NOMO-1 (cell line): ENCODE results near the gene PDS5A.
A peak's percentile ranks its signal among the peaks of the same experiment; 100 is the strongest.
"Not testable (repeated sequence)": the region's sequence is repeated elsewhere in the genome, so short reads cannot be mapped to it uniquely, and the experiment has no call there.

ENCODE experiments used
- DNase-seq, 2 experiments: peaks; one replicate each; lab custom pipeline; 2025; ENCODE audit not compliant: unreplicated experiment in 2 of 2; lab: John Stamatoyannopoulos, UW

PDS5A gene, protein sequence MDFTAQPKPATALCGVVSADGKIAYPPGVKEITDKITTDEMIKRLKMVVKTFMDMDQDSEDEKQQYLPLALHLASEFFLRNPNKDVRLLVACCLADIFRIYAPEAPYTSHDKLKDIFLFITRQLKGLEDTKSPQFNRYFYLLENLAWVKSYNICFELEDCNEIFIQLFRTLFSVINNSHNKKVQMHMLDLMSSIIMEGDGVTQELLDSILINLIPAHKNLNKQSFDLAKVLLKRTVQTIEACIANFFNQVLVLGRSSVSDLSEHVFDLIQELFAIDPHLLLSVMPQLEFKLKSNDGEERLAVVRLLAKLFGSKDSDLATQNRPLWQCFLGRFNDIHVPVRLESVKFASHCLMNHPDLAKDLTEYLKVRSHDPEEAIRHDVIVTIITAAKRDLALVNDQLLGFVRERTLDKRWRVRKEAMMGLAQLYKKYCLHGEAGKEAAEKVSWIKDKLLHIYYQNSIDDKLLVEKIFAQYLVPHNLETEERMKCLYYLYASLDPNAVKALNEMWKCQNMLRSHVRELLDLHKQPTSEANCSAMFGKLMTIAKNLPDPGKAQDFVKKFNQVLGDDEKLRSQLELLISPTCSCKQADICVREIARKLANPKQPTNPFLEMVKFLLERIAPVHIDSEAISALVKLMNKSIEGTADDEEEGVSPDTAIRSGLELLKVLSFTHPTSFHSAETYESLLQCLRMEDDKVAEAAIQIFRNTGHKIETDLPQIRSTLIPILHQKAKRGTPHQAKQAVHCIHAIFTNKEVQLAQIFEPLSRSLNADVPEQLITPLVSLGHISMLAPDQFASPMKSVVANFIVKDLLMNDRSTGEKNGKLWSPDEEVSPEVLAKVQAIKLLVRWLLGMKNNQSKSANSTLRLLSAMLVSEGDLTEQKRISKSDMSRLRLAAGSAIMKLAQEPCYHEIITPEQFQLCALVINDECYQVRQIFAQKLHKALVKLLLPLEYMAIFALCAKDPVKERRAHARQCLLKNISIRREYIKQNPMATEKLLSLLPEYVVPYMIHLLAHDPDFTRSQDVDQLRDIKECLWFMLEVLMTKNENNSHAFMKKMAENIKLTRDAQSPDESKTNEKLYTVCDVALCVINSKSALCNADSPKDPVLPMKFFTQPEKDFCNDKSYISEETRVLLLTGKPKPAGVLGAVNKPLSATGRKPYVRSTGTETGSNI (N-terminal part only)

DNA sequence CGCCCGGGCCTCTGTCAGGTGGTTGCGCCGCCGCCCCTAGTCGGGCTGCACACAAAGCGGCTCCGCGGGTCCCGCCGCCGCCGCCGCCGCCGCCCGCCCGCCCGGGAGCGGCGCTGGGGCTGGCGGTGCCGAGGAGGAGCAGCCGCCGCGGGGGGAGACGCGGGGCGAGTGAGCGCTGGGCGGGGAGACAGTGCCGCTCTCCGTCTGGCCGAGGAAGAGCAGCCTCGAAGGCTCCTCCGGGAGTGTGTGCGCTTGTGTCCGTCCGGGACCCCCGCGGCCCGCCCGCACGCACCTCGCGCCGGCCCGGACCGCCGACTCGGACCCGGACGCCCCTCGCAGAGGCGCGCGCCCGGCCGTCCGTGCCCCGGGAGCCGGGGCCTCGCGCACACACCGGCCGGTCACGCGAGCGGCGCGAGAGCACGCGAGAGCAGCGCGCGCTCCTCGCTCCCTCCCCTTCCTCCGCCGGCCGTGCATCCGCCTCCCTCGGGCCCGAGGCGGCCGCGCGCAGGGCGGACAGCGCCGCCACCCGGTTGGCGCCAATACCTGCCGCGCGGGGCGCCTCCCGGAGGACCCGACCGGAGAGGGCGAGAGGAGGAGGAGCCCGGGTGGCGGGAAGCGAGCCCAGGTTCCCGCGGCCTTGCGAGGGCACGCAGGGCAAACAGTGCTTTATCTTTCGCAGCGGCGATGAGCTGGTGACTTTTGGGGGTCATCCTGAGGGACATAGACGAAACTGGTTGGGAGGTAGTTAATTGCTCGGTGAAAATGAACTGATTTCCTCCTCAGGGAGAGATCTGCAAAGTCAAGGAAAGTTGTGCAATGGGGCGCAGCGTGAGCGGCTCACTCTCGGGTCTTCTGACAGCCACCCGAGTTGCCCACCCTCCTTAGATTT is at the start of gene PDS5A:
TSS of gene PDS5A (minus strand) at position 423 of the 889 bp plus-strand sequence. CDS start 1,334 bp downstream, outside the sequence.
- DNase-seq = peak; percentile 88 to 93

DNA sequence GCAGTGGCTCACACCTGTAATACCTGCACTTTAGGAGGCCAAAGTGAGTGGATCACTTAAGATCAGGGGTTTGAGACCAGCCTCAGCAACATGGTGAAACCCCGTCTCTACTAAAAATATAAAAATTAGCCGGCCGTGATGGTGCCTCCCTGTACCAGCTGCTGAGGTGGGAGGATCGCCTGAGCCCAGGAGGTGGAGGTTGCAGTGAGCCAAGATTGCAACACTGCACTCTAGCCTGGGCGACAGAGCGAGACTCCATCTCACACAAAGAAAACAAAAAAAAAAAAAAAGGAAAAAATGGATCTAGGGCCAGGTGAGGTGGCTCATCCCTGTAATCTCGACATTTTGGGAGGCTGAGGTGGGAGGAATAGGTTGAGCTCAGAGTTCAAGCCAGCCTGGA is 46.3 kb upstream of the PDS5A start:
- not testable (repeated sequence) for DNase-seq

DNA sequence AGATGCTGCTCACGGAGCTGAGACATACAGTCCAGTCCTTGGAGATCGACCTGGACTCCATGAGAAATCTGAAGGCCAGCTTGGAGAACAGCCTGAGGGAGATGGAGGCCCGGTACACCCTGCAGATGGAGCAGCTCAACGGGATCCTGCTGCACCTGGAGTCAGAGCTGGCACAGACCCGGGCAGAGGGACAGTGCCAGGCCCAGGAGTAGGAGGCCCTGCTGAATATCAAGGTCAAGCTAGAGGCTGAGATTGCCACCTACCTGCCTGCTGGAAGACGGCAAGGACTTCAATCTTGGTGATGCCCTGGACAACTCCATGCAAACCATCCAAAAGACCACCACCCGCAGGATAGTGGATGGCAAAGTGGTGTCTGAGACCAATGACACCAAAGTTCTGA is 43.4 kb upstream of the PDS5A start:
- DNase-seq = not testable (repeated sequence)

DNA sequence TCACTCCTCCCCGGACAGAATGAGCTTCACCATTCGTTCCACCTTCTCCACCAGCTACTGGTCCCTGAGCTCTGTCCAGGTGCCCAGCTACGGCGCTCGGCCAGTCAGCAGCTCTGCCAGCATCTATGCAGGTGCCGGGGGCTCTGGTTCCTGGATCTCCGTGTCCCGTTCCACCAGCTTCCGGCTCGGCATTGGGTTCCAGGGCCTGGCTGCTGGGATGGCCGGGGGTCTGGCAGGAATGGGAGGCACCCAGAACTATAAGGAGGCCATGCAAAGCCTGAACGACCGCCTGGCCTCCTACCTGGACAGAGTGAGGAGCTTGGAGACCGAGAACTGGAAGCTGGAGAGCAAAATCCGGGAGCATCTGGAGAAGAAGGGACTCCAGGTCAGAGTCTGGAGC is 42.5 kb upstream of the PDS5A start:
- DNase-seq = no peak

DNA sequence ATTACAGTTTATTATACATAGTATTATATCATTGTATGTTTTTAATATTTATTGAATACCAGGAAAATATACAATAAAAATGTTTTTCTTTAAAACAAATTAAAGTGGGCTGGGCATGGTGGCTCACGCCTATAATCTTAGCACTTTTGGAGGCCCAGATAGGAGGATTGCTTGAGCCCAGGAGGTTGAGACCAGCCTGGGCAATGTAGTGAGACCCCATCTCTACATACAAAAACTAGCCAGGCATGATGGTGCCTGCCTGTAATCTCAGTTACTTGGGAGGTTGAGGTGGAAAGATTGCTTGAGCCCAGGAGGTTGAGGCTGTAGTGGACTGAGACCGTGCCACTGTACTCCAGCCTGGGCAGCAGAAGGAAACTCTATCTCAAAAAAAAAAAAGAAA is 38.3 kb upstream of the PDS5A start:
- DNase-seq = no peak

DNA sequence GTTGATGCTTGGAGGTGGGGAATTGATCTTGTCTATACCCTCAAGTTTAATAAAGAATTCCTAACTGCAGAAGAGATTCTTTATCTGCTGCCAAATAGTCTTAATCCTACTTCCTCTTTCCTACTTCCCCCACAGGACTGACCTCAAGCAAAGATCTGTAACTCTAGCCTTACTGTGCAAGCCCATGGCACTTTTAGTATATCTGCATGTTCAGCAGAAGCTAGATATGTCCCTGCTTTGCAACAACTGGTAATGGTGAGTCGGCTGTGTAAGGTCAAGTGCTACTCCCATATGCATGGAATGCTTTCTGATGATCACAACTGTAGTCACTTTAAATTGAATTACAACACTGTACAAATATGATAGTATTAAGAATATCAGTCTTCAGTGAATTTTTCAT is 26.3 kb upstream of the PDS5A start:
- DNase-seq = peak; percentile 83 to 89

DNA sequence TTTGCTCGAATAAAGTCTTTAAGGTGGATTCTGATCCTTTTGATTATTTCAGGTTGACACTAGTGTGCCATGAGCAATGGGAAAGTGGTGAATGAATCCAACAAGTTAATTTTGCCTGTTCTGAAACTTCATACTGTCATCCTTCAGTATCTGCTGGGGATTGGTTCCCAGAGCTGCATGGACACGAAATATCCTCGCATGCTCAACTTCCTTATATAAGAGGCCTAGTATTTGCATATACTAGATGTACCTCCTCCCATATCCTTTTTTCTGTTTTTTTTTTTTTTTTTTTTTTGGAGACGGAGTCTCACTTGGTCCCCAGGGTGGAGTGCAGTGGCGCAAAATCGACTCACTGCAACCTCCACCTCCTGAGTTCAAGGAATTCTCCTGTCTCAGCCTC is 23.0 kb upstream of the PDS5A start:
- DNase-seq = no peak

DNA sequence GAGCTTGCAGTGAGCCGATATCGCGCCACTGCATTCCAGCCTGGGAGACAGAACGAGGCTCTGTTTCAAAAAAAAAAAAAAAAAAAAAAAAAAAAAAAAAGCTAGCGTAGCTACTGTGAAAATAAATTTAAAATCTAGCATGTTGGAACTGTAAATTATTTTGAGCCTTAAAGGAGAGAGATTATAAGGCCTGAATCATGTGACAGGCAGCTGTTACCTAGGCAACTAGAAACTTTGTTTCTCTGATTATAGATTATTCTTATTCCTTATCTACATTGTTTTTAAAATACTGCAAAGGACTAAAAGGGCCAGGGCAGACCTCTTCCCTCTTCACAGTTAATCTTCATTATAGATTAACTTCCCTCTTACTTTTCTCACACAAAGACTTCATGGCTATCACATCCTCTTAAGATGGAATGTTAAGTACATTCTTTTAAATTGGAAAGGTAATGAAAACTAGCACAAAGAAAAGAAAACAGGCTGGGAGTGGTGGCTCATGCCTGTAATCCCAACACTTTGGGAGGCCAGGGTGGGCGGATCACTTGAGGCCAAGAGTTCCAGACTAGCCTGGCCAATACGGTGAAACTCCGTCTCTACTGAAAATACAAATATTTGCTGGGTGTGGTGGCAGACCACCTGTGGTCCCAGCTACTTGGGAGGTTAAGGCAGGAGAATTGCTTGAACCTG is 21.1 kb upstream of the PDS5A start:
- DNase-seq = no peak

DNA sequence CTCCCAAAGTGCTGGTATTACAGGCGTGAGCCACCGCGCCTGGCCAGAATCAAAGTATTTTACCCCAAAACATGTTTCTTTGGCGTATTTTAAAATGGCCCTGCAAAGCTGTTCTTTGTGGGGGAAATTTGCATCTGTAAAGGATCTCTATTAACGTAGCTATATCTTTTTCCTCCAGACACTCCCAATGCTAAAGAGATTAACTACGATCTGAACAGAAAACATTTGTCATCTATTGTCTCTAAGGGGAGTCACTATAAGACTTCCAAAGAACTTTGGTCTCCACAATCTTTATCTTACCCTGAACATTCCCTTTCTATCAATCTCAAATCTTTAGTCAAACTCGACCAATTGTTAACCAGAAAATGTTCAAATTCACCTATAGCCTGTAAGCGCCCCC is 19.1 kb upstream of the PDS5A start:
- DNase-seq = no peak

DNA sequence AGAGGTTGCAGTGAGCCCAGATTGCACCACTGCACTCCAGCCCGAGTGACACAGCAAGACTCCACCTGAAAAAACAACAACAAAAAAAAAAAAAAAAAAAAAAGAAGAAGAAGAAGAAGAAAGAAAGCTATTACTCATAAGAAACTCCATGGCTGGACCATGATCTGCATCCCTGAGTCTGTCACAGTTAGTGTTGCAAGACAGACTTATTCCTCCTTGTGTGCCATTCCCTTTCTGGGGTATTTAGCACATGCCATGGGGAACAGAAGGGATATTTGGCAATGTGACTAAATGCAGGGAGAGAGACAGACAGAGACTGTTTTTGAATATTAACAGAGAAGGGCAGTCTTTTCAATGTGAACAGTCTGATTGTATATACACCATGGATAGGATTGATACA is 16.7 kb upstream of the PDS5A start:
- DNase-seq = no peak

DNA sequence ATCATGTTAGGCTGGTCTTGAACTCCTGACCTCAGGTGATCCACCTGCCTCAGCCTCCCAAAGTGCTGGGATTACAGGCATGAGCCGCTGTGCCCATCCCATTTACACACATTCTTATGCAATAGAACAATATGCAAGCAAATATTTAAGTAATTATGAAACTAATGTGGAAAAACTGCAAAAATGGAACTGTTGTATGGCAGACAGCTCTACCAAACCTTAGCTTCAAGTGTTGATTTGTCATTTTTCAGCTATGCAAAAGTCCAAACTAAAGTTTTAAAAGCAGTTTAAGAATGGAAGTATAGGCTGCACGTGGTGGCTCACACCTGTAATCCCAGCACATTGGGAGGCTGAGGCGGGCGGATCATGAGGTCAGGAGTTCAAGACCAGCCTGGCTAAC is 11.7 kb upstream of the PDS5A start:
- DNase-seq = not testable (repeated sequence)

DNA sequence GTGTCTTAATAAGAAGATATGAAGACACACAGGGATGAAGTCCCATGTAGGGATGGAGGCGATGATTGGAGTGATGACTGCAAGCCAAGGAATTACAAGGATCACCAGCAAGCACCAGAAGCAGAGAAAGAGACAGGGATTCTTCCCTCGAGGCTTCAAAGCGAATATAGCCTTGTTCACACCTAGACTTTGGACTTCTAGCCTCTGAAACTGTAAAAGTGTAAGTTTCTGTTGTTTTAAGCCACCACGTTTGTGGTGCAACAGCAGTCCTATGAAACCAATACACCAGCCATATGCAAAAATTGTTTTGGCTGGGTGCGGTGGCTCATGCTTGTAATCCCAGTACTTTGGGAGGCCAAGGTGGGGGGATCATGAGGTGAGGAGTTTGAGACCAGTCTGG is 9.8 kb upstream of the PDS5A start:
- DNase-seq = no peak

DNA sequence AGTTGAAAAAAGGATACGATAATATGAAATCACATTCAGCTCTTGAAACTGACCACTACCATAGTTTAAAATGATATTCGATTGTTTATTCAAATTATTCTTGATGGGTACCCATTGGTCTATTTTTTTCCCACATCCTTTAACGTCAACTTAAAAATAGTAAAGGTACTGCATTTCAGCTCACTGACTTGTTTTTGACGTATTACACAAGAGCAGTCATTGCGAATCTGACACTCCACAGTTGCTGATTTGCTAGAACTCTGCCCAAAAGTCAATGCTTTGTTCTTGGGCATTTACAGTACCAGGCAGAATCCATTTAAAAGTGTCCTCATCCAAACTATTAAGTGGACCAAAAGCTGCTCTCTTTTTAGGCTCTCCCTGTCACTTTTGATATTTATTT is 1.2 kb upstream of the PDS5A start:
- peak; percentile 26 to 34 for DNase-seq

DNA sequence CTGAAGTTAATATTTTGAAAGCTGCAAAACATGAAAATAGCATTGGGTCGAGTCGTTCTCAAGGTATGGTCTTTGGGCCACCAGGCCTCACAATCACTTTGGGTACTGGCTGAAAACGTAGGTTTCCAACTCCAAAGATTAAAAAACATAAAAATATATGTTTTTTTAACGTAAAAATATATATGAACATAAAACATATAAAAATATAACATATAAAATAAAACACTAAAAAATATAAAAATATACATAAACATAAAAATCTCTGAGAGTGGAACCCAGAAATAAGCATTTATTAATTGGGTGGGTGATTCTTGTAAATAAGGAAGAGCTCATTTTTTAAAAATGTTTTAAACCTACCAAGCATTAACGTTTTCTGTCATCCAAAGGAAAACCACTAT is 666 bp upstream of the PDS5A start:
- DNase-seq = no peak

DNA sequence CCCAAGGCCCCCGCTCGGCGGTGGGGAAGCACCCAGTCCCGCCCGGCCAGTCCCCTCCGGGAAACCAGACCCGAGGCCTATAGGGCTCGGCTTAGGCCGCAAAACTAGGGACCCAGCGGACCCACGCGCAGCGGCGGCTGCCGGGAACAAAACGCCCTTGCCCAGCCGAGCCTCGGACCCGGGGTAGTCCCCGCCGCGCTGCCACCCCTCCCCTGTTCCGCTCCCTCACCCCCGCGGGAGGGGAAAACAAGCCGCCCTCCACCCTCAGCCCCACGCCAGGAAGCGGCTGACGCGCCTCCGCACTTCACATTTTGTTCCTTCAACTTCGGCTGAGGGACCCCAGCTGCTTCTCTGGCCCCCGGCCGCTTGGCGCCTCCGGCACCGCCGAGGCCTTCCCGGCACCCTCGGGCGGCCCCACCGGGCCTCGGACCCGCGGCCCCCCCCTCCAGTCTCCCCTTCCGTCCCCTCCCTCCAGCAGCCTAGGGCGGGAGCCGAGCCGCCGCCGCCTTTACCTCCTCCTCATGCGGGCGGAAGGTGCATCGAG is 694 bp downstream of the PDS5A start:
- peak in 1 of 2 experiments; percentile 41 for DNase-seq

DNA sequence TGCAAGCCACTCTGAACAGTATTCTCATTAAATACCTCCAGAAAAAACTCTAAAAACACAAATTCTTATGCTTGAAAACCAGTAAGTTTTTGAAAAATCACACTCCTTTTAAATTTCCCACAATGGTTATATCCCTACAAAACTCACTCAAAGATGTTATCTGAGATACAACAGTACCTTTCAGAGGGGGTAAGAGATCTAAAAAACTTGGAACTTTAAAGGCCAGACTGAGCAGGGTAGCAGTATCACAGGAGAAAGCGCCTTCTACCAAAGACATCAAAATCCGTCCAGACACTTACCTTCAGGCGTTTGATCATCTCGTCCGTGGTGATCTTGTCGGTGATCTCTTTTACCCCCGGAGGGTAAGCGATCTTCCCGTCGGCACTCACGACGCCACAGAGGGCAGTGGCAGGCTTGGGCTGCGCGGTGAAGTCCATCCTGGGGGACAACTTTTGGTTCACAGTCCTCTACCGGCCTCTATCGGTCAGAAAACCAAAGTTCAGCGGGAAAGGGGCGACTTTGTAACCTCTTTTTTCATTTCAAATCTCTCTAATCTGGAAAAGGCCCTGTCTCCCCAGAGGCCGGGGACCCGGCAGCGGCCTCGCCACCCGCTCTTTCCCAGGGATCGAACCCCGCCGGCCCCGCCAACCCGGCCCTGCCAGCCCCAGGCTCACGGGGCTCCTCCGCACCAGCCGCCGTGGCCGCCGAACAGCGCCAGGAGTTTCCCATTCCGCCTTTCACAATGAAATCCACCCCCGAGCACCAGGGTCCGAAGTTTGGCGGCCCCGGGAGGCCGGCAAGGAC is 1.4 kb downstream of the PDS5A start:
- DNase-seq = peak; percentile 70 to 71

DNA sequence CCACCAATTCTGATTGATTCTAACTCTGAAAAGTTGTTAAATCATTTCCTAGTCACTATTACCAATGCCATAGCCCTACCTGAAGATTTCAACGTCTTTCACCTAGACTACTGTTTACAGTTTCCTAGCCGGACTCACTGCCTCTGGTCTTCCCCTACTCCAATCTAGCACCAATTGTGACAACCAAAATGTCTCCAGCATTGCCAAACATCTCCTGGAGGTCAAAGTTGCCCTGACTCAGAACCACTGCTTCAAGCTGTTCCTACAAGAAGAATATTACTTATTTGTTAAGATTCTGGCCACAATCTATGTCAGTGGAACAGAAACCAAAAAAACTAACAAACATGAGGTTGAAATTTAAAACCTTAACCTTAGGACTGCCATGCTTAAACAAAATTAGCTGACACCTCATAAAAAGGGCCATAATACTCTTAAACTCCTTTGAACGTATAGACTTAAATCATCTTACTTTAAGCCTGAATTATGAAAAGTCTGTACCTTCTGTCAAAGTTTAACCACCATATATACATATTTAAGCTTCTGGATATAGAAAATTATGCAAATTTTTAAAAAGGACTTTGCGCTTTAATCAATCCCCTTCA is 2.1 kb downstream of the PDS5A start:
- DNase-seq = no peak

DNA sequence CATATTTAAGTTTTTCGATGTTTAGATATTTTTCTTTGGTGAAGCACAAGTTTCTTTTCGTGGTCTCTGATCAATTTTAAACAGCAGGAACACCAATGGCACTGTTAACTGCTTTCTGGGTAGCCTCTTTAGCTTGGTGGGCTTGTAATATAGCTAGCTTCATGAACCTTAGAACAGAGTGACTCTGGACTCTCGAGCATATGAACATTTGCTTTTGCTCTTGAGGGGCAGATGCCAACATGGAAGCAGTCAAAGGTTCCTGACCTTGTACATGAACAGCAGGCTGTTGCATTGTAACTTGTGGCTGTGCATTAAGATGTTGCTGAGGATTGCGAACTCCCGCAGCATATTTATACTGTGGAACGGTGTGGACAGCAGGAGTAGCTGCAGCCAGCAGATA is 4.7 kb downstream of the PDS5A start:
- not testable (repeated sequence) for DNase-seq
